HG03442 (cell line): ENCODE data around the gene RTN4RL1.
"Not testable (repeated sequence)": the region's sequence is repeated elsewhere in the genome, so short reads cannot be mapped to it uniquely, and the experiment has no call there.

Experiments
- ATAC-seq: cut with Tn5 transposase; IDR thresholded peaks from one replicate; pipeline ENCODE4 v1.9.1; 2021; ENCODE audit warnings: mild to moderate bottlenecking, moderate library complexity; ENCODE audit not compliant: unreplicated experiment

RTN4RL1 gene

DNA sequence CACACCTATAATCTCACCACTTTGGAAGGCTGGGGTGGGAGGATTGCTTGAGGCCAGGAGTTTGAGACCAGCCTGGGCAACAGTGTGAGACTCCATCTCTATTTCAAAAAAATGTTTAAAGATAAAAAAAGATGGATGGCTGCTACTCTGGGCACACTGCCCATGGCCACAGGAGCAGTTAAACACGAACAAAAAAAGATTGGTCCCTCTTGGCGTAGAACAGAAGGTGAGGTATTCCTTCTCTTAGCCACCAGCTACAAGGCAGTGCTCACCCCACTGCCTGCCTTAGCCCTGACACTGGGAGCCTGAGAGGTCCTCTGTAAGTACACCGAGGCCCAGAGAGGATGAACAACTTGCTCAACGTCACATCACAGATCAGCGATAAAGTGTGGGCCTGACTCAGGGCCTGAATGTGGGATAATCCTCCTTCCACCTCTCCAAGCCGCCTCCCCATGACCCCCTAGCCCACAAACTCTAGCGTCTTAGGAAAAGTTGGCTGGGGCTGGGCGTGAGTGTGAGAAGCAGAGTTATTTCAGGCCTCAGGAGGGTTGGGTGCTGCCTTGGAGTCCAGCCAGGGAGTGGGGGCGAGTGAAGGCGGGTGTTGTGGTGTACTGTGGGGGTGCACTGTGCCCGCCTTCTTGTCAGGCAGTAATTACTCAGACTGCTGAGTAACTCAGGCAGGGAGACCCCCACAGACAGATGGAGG lies 2.5 kb upstream of the RTN4RL1 start:
- ATAC-seq = no peak

GRCh38 chr17:2025622-2026309 lies 632 bp upstream of the RTN4RL1 start:
- ATAC-seq = no peak

- no peak for ATAC-seq
These were observed 438 bp downstream of the RTN4RL1 start for GRCh38 chr17:2024572-2025219.

- ATAC-seq = no peak
These were observed 1.2 kb downstream of the RTN4RL1 start for GRCh38 chr17:2023692-2024571.

GRCh38 chr17:2023256-2023655 lies 1.9 kb downstream of the RTN4RL1 start:
- no peak for ATAC-seq

GRCh38 chr17:2022647-2023240 lies 2.4 kb downstream of the RTN4RL1 start:
- no peak for ATAC-seq

- no peak for ATAC-seq
These were observed 4.4 kb downstream of the RTN4RL1 start for GRCh38 chr17:2020721-2021120.

- ATAC-seq = no peak
These were observed 5.4 kb downstream of the RTN4RL1 start for GRCh38 chr17:2019723-2020122.

DNA sequence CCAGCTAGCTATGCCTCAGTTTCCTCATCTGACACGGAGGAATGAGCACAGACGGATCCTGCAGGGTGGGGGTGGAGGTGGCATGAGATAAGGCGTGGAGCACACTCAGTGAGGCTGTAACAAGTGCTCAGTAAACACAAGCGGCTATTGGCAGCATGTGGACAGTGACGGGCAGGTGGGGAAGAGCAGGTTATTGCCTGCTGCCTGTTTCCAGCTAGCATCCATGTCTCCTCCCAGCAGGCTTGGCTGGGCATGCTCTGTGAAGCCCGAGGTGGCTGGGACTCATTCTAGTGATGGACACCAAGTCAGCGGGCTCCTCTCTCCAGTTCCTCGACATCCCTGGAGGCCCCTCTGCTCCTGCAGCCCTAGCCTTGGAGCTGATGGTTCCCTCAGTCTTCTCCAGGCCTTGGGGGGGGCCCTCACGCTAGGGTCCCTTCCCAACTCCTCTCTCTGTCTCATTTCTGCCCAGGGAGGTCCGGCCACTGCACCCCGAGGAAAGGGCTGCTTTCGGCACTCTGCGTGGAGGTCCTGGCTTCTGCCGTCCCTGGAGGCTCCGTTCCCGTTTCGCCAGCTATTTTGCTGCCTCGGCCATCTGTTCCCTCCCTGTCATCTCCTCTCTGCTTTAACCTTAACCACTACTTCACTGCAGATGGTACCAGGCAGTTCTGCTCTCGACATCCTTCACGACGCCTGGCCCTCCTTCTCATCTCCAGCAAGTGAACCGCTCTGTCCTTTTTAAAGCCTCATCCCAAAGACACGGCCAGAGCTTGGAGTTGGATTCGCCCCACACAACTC lies 6.2 kb downstream of the RTN4RL1 start:
- ATAC-seq = no peak

- no peak for ATAC-seq
These were observed 7.7 kb downstream of the RTN4RL1 start for GRCh38 chr17:2017274-2017941.

- ATAC-seq = no peak
These were observed 8.6 kb downstream of the RTN4RL1 start for GRCh38 chr17:2016494-2016893.

GRCh38 chr17:2015314-2015713 lies 9.8 kb downstream of the RTN4RL1 start:
- ATAC-seq = no peak

GRCh38 chr17:2013994-2014317 lies 11.2 kb downstream of the RTN4RL1 start:
- ATAC-seq = no peak

- ATAC-seq = not testable (repeated sequence)
These were observed 11.7 kb downstream of the RTN4RL1 start for GRCh38 chr17:2013220-2013993.

DNA sequence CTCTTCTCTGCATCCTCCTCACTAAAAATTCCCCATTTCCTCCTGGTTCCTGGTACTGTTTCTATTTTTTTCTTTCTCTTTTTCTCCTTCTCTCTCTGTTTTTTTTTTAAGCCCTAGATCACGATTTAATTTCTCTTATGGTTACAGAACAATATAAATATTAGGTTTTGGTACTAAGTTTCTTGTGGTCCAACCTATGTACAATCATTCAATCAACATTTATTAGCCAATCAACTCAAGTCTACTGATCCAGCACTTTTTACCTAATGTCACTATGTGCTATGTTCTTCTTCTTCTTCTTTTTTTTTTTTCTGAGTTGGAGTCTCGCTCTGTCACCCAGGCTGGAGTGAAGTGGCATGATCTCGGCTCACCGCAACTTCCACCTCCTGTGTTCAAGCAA lies 12.6 kb downstream of the RTN4RL1 start:
- ATAC-seq = no peak

DNA sequence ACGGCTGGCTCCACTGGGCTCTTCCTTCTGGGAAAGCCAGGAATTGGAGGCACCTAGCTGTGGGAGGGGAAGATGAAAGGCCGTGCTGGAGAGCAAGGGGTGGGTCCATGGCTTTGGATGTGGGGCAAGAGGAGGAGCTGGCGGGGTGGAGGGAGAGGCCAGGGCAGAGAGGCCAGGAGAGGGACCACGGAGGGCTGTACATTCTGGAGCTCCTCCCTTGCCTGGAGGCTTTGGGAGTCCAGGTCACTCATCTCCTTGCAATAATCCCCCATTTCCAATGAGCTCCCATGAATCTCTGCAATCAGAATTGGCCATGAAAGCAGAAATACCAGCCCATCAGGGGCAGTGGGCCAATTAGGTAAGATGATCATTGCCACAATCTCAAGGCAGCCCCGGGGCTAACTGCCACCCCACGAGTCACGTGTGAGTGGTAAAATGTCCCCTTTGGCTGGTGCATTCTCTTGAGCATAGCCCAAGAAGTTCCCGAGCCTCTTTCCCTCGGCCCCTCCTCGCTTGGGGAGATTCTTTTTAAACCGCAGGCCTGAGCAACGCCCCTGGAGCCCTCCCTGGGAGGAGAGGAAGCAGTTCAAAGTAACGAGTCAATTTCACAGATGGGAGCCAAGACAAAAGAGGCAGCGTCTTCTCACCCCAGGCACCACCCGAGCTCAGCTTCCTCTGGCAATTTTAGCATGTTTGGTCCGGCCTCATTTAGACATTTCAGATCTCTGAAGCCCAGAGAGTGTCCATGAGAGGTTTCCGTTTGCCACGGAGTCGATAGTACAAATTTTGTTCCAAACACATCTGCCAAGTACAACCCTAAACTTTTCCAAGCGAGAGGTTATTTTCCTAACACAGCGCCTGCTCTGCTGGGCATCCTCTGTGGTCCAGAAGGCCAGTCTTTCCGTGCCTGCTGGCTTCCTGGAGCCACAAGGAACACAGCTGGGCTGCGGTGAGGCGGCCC lies 13.4 kb downstream of the RTN4RL1 start:
- no peak for ATAC-seq

- ATAC-seq = no peak
These were observed 15.4 kb downstream of the RTN4RL1 start for GRCh38 chr17:2009737-2010136.
